Measurements from ENCODE around the gene BSPRY. TPM values are rescaled to one million over a fixed set of nuclear protein-coding genes. Genes with fewer than 3 reads are reported as not detected.

The BSPRY gene
- total RNA-seq = not detected in 2 replicates

DNA sequence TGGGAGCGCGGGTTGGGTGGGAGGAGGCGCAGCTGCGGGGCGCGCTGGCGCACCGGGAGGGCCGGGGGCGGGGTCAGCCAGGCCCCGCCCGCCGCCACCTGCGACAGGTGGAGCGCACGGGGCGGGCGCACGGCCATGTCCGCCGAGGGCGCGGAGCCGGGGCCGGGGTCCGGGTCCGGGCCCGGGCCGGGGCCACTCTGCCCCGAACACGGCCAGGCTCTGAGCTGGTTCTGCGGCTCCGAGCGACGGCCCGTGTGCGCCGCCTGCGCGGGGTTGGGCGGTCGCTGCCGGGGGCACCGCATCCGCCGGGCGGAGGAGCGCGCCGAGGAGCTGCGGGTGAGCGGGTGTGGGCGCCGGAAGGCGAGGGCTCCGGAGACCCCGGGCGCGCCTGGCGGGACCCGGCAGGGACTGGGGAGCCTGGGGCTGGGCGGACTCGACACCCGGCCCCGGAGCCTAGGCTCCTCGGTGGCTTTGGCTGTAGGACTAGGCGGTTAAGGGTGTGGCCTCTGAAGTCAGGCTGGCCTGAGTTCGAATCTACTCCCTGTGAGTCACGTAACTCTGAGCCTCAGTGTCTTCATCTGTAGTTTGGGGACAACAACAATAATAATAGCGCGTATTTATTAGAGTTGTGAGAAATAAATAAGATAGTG lies at the start of gene BSPRY:
BSPRY (plus strand) TSS at position 97 of the 650 bp plus-strand sequence; CDS start at position 136, 39 bp downstream.

DNA sequence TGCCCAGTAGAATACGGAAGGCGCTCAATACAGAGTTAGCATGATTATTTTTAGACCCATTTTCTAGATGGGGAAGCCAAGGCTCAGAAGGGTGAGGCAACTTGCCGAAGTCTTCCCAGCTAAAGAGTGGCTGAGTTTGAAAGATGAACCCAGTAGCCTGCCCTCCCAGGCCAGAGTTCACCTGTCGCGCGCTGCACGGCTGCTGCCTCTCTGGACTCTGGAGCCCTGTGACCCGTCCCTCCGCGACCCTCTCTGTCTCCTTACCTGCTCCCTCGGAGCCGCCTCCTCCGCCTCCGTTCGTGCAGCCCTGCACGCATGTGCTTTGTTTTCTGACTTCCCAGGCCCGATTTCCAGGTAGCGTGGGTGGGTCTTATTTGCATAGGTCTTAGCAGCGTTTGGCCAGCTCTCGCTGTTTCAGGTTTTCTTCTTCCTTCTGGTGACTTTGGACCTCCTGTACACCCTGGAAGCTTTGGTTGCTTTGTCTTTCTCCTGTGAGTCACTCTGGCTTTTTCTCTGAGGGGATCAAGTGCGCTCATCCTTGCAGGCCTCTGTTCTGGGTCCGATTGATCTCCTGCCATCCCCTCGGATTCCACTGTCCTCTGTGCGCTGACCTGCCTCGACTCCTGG lies 46.4 kb upstream of the BSPRY start, which contains the start of gene RNF183:
RNF183 (minus strand) TSS at position 585 of the 627 bp plus-strand sequence. CDS start 5,192 bp downstream, outside the sequence.

DNA sequence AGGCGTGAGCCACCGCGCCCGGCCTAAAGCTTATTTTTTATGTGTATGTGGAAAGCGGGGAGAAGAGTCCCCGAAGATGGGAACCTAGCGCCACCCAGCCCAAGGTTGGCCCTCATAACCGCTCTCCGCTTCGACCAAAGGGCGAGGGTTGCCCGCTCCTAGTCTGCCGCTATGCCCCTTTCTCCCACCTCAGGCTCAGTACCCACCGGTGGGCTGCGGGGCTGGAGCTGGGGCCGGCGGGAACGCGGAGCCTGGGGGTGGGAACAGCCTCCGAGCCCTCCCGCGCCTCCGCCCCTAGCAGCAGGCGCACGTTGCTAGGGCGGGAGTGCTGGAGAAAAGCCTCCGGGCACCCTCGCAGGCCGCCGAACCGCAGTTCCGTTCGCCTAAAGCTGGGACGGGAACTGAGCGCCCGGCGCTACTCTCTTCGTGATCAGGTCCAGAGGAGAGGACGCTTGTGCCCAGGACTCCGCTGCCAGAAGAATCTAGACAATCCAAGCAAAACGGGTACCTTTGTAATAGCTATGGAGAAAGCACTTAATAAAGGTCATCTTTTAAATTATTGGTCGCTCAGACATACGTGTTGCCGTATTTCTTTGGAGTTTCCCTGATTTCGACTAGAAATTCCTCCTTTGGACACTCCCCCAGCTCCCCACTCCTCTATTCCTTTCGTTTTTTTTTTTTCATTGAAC lies 9.2 kb upstream of the BSPRY start, which contains the start of gene WDR31:
WDR31 (minus strand) TSS at position 265 of the 689 bp plus-strand sequence. CDS start 8,253 bp downstream, outside the sequence.

DNA sequence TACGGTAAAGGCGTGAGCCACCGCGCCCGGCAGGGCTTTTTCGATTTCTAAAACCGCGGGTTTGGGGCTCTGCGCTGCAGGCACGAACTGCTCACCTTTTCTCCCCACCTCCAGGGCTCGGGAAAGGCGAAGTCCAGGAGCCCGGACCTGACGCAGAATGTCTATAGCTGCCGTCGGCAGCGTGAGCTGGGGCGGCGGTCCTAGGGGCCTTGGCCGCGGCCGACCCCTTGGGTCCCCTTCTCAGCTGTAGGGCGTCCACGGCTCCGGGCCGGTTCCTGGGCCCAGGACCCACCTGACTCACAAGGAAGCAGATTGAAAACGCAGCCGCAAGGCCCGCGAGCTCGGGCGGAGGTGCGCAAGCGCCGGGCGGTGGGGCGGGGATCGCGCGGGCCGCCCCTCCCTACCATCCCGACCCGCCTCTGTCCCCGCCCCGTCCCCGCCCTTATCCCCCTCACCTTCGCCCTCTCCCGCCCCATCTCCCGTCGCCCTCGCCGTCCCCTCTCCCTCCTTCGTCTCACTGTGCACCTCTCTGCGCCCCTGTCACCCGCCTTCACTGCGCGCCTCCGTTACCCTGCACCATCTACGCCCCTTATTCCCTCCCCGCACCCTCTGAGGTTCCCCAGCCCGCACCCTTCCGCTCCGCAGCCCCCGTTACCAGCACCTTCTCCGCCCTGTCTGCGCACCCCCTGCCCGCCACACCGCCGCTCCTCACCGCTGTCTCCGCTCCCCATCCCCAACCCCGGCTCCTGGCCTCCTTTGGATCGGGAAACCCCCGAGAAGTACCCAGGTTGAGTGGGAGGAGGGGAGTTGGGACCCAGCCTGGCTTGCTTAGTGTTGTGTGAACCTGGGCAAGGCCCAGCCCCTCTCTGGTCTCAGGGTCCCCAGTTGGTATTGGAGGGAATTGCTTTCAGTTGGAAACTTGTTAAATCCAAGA lies 27.6 kb downstream of the BSPRY start, which contains the start of gene HDHD3:
HDHD3 (minus strand) TSS at position 353 of the 934 bp plus-strand sequence. CDS start 2,632 bp downstream, outside the sequence.

DNA sequence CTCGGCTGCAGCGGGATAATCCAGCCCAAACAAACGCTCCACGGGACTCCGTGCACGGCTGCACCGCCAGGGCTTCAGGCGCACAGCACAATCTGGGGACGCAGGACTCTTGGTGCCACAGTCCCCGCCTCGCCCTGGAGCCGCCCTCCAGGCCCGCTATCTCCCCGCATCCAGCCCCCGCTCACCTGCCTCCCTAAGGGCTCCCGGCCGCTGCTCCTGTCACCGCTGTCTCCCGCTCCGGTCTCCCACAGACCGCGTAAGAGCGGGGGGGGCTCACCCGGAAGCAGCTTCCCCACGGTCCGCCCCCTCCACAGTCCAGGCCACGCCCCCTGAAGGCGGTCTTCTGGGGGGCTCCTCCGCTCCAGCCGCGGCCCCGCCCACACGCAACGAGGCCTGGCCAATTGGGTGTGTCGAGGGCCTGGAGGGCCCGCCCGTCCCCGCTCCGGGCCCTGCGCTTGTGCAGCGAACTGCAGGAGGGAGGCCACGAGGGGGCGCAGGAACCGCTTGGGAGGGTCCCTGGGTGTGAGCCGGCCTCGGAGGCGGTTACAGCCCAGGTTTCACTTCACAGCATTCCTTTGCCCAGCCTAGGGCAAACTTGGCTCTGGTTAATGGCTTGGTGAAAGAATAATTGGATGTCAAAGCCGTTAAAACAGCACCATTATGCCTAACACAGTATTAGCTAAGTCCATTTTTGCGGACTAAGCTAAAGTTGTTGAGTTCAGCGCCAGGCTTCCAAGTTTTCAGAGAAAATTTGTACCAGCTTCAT lies 51.9 kb downstream of the BSPRY start, which contains the start of gene ALAD:
ALAD (minus strand) TSS at position 258 of the 766 bp plus-strand sequence. CDS start 7,725 bp downstream, outside the sequence.

DNA sequence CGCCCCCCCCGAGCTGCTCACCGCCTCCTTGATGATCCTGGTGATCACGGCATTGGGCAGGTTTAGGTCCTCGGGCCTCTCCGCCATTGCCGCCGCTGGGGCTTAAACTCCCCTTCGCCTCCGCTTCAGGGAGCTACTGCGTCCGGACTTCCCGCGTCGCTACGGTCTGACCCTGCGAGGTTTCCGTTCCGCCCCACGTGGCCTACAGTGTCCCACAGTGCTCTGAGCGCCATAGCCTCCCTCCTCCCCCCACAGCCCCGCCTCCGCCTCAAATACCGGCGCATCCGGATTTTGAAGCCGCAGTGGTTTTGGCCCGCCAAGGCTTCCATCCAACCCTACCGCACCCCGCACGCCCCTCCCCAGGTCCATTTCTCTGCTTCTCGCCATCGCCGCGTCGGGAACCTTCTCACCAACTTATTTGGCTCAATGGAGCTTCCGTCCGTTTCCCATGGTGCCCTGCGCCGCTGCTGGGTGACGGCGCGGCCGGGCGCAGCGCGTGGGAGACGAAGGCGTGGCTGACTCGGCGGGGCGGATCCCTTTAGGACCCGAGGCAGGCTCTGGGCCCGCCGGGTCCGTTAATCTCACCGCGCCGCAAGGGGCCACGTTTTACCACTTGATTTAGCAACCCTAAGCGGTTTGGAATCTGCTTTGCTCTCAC lies 61.0 kb downstream of the BSPRY start, which contains the start of the genes C9orf43 and POLE3:
C9orf43 (plus strand) TSS at position 541 of the 658 bp plus-strand sequence. CDS start 2,747 bp downstream, outside the sequence.
POLE3 (minus strand) TSS at position 469 of the 658 bp plus-strand sequence; CDS start at position 87, 382 bp downstream.

Other genes with a start within 250 kb of the BSPRY start
- gene SLC31A2, start 198.5 kb upstream of the BSPRY start, total RNA-seq = 3.7 and 7.1 TPM in 2 replicates
- gene FKBP15, start 128.3 kb upstream of the BSPRY start, total RNA-seq = 28.2 and 31.8 TPM in 2 replicates
- gene SLC31A1, start 128.0 kb upstream of the BSPRY start, total RNA-seq = 22.2 and 27.2 TPM in 2 replicates
- gene CDC26, start 74.0 kb upstream of the BSPRY start, total RNA-seq = 48.3 and 60.5 TPM in 2 replicates
- 29.9 and 33.3 TPM in 2 replicates for gene PRPF4, start 73.9 kb upstream of the BSPRY start, total RNA-seq
- gene RNF183, start 46.2 kb upstream of the BSPRY start, total RNA-seq = not detected in 2 replicates
- gene WDR31, start 9.3 kb upstream of the BSPRY start, total RNA-seq = 0.50 and 0.53 TPM in 2 replicates
- gene HDHD3, start 27.4 kb downstream of the BSPRY start, total RNA-seq = 6.0 and 6.2 TPM in 2 replicates
- 17.6 and 18.7 TPM in 2 replicates for gene ALAD, start 51.7 kb downstream of the BSPRY start, total RNA-seq
- gene POLE3, start 61.1 kb downstream of the BSPRY start, total RNA-seq = 55.6 and 64.5 TPM in 2 replicates
- gene C9orf43, start 61.2 kb downstream of the BSPRY start, total RNA-seq = 0.66 and 1.0 TPM in 2 replicates
- 158 and 214 TPM in 2 replicates for gene RGS3, start 114.2 kb downstream of the BSPRY start, total RNA-seq

Data from thoracic aorta endothelial cell (primary cell).